K562 (cell line): ENCODE data around the gene ZNRF1. TPM values are rescaled to one million over a fixed set of nuclear protein-coding genes. Genes with fewer than 3 reads are reported as not detected.
A peak's percentile ranks its signal among the peaks of the same experiment; 100 is the strongest.

Experiments
- ATAC-seq: fragments of 200-7000 bp; cut with Tn5 transposase; 3 replicates; pipeline ENCODE4 v1.9.1; 2020; ENCODE audit warnings: moderate library complexity
- BruUV-seq: library from RNA; stranded (reverse); fragments of 400-500 nt; replicated peaks from 2 replicates; lab custom pipeline; 2021; lab: Mats Ljungman, UMichigan
- CTCF ChIA-PET: fragments of 300-600 bp; formaldehyde crosslinking; extraction: SDS; loops from one replicate; lab custom pipeline; 2021; ENCODE audit warnings: low intra/inter-chr PET ratio; lab: Yijun Ruan, JAX
- POLR2A ChIA-PET: fragments of 300-600, 350-650 bp; sonication (Branson Sonifier 250); formaldehyde crosslinking; extraction: SDS; loops from one replicate; lab custom pipeline; 2021; ENCODE audit warnings: antibody characterized with exemption, inconsistent platforms; lab: Yijun Ruan, JAX
- DNase-seq, 4 experiments: peaks; one replicate each; pipeline versions ENCODE4 v3.0.0 to v3.0.0-alpha.2; 2011 to 2018; ENCODE audit warnings: low spot score in 3 of 4, mixed read lengths in 3 of 4; ENCODE audit errors: extremely low read depth in 1 of 4
- FAIRE-seq: peaks from 2 replicates; lab custom pipeline; 2011; peaks lifted over from hg19 to GRCh38; lab: Jason Lieb, UNC
- H2AFZ ChIP-seq: 2 replicates; pipeline ENCODE4 v1.6.0; 2011; ENCODE audit warnings: low read depth, low read length, control low read depth, inconsistent platforms
- H3K27ac ChIP-seq: fragments of 200-600 bp; 3 replicates; pipeline ENCODE4 v1.8.0; 2011; ENCODE audit warnings: low read depth, mild to moderate bottlenecking, control low read depth, inconsistent platforms, low read length, moderate library complexity, mixed read lengths; ENCODE audit errors: extremely low read depth
- H3K27me3 ChIP-seq, 2 experiments: fragments of 300-600 bp in 1 of 2; 2 replicates in 1 of 2; 3 replicates in 1 of 2; pipeline versions ENCODE4 v1.6.0 to v1.8.0; 2011; ENCODE audit warnings: inconsistent platforms in 2 of 2, low read length in 2 of 2, mild to moderate bottlenecking in 1 of 2, mixed read lengths in 1 of 2, moderate library complexity in 1 of 2; ENCODE audit not compliant: control insufficient read depth in 2 of 2, insufficient read depth in 2 of 2
- H3K36me3 ChIP-seq: fragments of 300-600 bp; 3 replicates; pipeline ENCODE4 v1.8.0; 2011; ENCODE audit warnings: mild to moderate bottlenecking, low read length, inconsistent platforms; ENCODE audit not compliant: control insufficient read depth, insufficient read depth
- H3K4me1 ChIP-seq, 2 experiments: fragments of 200-600 bp in 1 of 2; replicated peaks in 1 of 2; 2 replicates in 1 of 2; 3 replicates in 1 of 2; pipeline versions ENCODE4 v1.5.1 to v1.8.0; 2011; ENCODE audit warnings: inconsistent platforms in 2 of 2, low read length in 2 of 2, mild to moderate bottlenecking in 1 of 2, mixed read lengths in 1 of 2, moderate library complexity in 1 of 2; ENCODE audit not compliant: control insufficient read depth in 2 of 2, insufficient read depth in 2 of 2
- H3K4me2 ChIP-seq: 2 replicates; pipeline ENCODE4 v1.6.1; 2011; ENCODE audit warnings: low read length, control low read depth, inconsistent platforms, mixed read lengths; ENCODE audit not compliant: insufficient read depth
- H3K4me3 ChIP-seq: fragments of 200-600 bp; sonication (generic), shearing (Covaris generic); 2 replicates; pipeline ENCODE4 v1.5.1; 2016; ENCODE audit warnings: control low read depth, inconsistent platforms
- H3K79me2 ChIP-seq: fragments of 200-600 bp; 3 replicates; pipeline ENCODE4 v1.8.0; 2011; ENCODE audit warnings: low read length, inconsistent platforms; ENCODE audit not compliant: control insufficient read depth, insufficient read depth
- H3K9ac ChIP-seq, 2 experiments: 2 replicates each; pipeline versions ENCODE4 v1.6.0 to v1.6.1; 2011; ENCODE audit warnings: low read depth in 2 of 2, low read length in 2 of 2, control low read depth in 1 of 2, inconsistent platforms in 1 of 2, mild to moderate bottlenecking in 1 of 2, mixed read lengths in 1 of 2; ENCODE audit not compliant: insufficient read depth in 1 of 2
- H3K9me1 ChIP-seq: one replicate; pipeline ENCODE4 v1.6.0; 2011; ENCODE audit warnings: inconsistent platforms, mild to moderate bottlenecking, low read length, moderate library complexity; ENCODE audit not compliant: control insufficient read depth, insufficient read depth
- H3K9me3 ChIP-seq: replicated peaks from 2 replicates; pipeline ENCODE4 v1.5.1; 2011; ENCODE audit warnings: low read depth, low read length, inconsistent platforms; ENCODE audit not compliant: control insufficient read depth, insufficient read depth
- H4K20me1 ChIP-seq: replicated peaks from 2 replicates; pipeline ENCODE4 v1.6.1; 2011; ENCODE audit warnings: low read length, inconsistent platforms, mixed read lengths; ENCODE audit not compliant: control insufficient read depth, insufficient read depth
- ELF2 ChIP-seq: fragments of 250-450 bp; sonication (Bioruptor Pico); IDR thresholded peaks from 2 replicates; pipeline ENCODE4 v1.5.0; 2021; ENCODE audit warnings: mild to moderate bottlenecking
- L3MBTL2 ChIP-seq: fragments of 450-650 bp; IDR thresholded peaks from 2 replicates; pipeline ENCODE4 v1.6.1; 2016; ENCODE audit warnings: mild to moderate bottlenecking, moderate library complexity
- MAFK ChIP-seq: IDR thresholded peaks from 2 replicates; pipeline ENCODE4 v1.6.1; 2011; ENCODE audit warnings: low read length, improper control_type of control experiment
- RBBP5 ChIP-seq: fragments of 200-600 bp; sonication (generic); IDR thresholded peaks from 2 replicates; pipeline ENCODE4 v1.6.1; 2012; ENCODE audit warnings: borderline replicate concordance, mild to moderate bottlenecking, low read length, control low read depth, inconsistent platforms; ENCODE audit not compliant: insufficient read depth, poor library complexity, severe bottlenecking
- YY1 ChIP-seq, 3 experiments: IDR thresholded peaks; 2 replicates each; pipeline ENCODE4 v1.6.1; 2011; ENCODE audit warnings: low read length in 2 of 3, mild to moderate bottlenecking in 2 of 3, moderate library complexity in 2 of 3, borderline replicate concordance in 1 of 3, control low read depth in 1 of 3, low read depth in 1 of 3; ENCODE audit not compliant: insufficient read depth in 3 of 3, insufficient replicate concordance in 2 of 3, control insufficient read depth in 1 of 3, insufficient read length in 1 of 3; ENCODE audit errors: extremely low read depth in 1 of 3
- ZBTB7A ChIP-seq: IDR thresholded peaks from 2 replicates; pipeline ENCODE4 v1.6.1; 2011; ENCODE audit warnings: low read depth, mild to moderate bottlenecking, low read length, moderate library complexity, borderline replicate concordance; ENCODE audit not compliant: control insufficient read depth
- ZNF165 ChIP-seq: fragments of 250-450 bp; sonication (Bioruptor Pico); IDR thresholded peaks from 2 replicates; pipeline ENCODE4 v1.4.0; 2020; ENCODE audit warnings: borderline replicate concordance
- WGBS: fragments of 100-300 bp; shearing (Covaris generic); methylation state at CpG from one replicate; pipeline ENCODE4 v1.1.6; 2016; ENCODE audit warnings: low coverage, mixed read lengths; ENCODE audit not compliant: insufficient coverage; ENCODE audit errors: missing lambda C conversion rate; 5-methylcytosine and 5-hydroxymethylcytosine counted together
- in situ Hi-C: fragments of 300-500 bp; cut with MboI; formaldehyde crosslinking; loops from 4 replicates; pipeline ENCODE4 v1.15.0; 2018; ENCODE audit warnings: inconsistent platforms, mixed read lengths
- intact Hi-C: fragments of 100-400 bp; cut with micrococcal nuclease; formaldehyde crosslinking; loops from 2 replicates; pipeline ENCODE4 v1.14.2; 2022
- polyA plus RNA-seq, 8 experiments: library from polyadenylated mRNA; depleted of rRNA in 4 of 8; stranded (reverse) in 5 of 8; unstranded in 3 of 8; fragments of >200 nt; fragmentation: Nextera tagmentation in 2 of 8; fragmentation: Illumina TruSeq in 1 of 8; extraction: Ambion mirVana in 2 of 8; extraction: Trizol in 1 of 8; gene quantifications; 2 replicates each; pipeline versions ENCODE4 v1.2.1 to v1.2.3, GENCODE V29; 2011 to 2014; ENCODE audit warnings: inconsistent platforms in 1 of 8, missing spikeins in 1 of 8
- total RNA-seq, 7 experiments: library from RNA; depleted of rRNA in 6 of 7; stranded (reverse); fragments of >200 nt in 6 of 7; fragmentation: Illumina TruSeq in 2 of 7; extraction: Trizol in 2 of 7; gene quantifications; 2 replicates each; pipeline versions ENCODE4 v1.2.1 to v1.2.3, GENCODE V29; 2011 to 2021; ENCODE audit warnings: low replicate concordance in 1 of 7
- TF ChIP-seq, protein P1 (sequence below): sonication (generic); formaldehyde crosslinking; IDR thresholded peaks from 2 replicates; pipeline ENCODE4 v1.8.1; 2023; ENCODE audit warnings: mild to moderate bottlenecking, missing genetic modification reagents

ZNRF1 gene
- total and polyA plus RNA-seq, 9 of the 15 experiments (the other 6 are each of a cell fraction or from before 2014, with no cell fraction given), result 9.5 to 37.7 (median 20.0) TPM

DNA sequence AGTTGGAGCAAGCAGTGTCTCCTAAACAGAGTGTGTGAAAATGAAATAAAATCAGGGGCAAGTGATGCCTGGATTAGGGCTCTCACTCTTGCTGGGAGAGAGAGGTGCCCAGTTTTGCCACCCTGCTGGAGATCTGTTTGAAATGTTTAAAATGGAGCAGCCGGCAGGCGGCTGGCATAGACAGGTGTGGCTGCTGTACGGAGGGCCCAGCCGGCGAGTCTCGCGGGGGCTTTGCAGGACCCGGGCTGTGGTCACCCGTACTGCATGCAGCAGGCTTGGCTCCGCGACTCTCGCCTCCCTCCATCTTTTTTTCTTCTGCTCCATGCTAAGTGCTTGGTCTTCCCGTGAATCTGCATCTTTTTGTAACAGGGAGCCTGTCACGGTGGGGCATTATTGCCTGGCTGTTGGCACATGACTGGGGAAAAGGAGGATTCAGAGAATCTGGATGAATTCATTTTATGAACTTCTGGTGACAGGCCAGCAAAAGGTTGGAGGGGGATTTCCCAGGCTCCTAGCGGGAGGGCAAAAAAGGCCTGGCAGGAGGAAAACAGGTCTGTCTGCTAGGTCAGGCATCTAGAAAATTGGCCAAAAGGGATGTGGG, 1.8 kb downstream of the ZNRF1 start:
- Histone ChIP-seq H3K4me1 (peaks cover 34 to 44% of the 10 kb centered on the region in 2 experiments), H3K9me1 (no peaks in the 10 kb centered on the region), H4K20me1 (peaks cover 22% of the 10 kb centered on the region; the same call in 1 of the 2 replicates), H3K4me2 (peak overlapping the region; percentile 86), H3K27me3 (no peaks in the 10 kb centered on the region), H3K27ac (no peak overlapping the region), H2AFZ (no peak overlapping the region), H3K79me2 (peaks cover 64% of the 10 kb centered on the region), H3K36me3 (peaks cover 13% of the 10 kb centered on the region; the same call in 2 of the 3 replicates), H3K9ac (peak overlapping the region; percentile 55 to 92; a peak in 3 of 4 replicates), H3K4me3 (peak overlapping the region; percentile 62), H3K9me3 (no peaks in the 10 kb centered on the region)
- ATAC-seq (peak; percentile 17), FAIRE-seq (peak; percentile 62), DNase-seq (no peak)
- in situ Hi-C loops (no loop called here), intact Hi-C loops (loop anchor here (1.0 kb wide), 1 partner anchor 43 kb away; no protein-coding TSS in a partner anchor)
- CTCF ChIA-PET, result no interaction called here
- TF ChIP-seq YY1 (IDR thresholded peaks at IDR 0.05; ENCODE audit: borderline replicate concordance in 1 of 3, control insufficient read depth in 1 of 3, extremely low read depth in 1 of 3, insufficient read depth in 3 of 3, insufficient read length in 1 of 3, insufficient replicate concordance in 2 of 3, low read depth in 1 of 3, low read length in 2 of 3), result peak in 1 of 3 experiments; percentile 54
- no peak for TF ChIP-seq ELF2 (CRISPR knock-in tag)
- TF ChIP-seq, protein P1, sequence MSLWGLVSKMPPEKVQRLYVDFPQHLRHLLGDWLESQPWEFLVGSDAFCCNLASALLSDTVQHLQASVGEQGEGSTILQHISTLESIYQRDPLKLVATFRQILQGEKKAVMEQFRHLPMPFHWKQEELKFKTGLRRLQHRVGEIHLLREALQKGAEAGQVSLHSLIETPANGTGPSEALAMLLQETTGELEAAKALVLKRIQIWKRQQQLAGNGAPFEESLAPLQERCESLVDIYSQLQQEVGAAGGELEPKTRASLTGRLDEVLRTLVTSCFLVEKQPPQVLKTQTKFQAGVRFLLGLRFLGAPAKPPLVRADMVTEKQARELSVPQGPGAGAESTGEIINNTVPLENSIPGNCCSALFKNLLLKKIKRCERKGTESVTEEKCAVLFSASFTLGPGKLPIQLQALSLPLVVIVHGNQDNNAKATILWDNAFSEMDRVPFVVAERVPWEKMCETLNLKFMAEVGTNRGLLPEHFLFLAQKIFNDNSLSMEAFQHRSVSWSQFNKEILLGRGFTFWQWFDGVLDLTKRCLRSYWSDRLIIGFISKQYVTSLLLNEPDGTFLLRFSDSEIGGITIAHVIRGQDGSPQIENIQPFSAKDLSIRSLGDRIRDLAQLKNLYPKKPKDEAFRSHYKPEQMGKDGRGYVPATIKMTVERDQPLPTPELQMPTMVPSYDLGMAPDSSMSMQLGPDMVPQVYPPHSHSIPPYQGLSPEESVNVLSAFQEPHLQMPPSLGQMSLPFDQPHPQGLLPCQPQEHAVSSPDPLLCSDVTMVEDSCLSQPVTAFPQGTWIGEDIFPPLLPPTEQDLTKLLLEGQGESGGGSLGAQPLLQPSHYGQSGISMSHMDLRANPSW (CRISPR knock-in tag), result no peak
- TF ChIP-seq ZNF165, result no peak
- peak; percentile 22; the same call in 1 of the 2 replicates for TF ChIP-seq ZBTB7A
- 0 out of 2 replicates have a peak, but pooled peaks have one; percentile 4 for TF ChIP-seq L3MBTL2
- TF ChIP-seq MAFK, result no peak
- peak; percentile 16 for TF ChIP-seq RBBP5
- WGBS, result 5% methylated on average over 13 of the region's 15 CpGs
- POLR2A ChIA-PET, result interaction anchor here (2.0 to 3.3 kb wide), 2 partner anchors 12 to 111 kb away, joined by 13 to 32 read pairs; no protein-coding TSS in a partner anchor
- no TSS peak for BruUV-seq
